ENCODE measurements around the gene CD7.
"Not testable (repeated sequence)": the region's sequence is repeated elsewhere in the genome, so short reads cannot be mapped to it uniquely, and the experiment has no call there.

CD7 gene

GRCh38 chr17:82317394-82318168, at the start of gene CD7:
CD7 (minus strand) TSS chr17:82317608; CDS start chr17:82317495, 113 bp downstream.
- DNase-seq (ENCODE audit: low spot score) = no peak

DNA sequence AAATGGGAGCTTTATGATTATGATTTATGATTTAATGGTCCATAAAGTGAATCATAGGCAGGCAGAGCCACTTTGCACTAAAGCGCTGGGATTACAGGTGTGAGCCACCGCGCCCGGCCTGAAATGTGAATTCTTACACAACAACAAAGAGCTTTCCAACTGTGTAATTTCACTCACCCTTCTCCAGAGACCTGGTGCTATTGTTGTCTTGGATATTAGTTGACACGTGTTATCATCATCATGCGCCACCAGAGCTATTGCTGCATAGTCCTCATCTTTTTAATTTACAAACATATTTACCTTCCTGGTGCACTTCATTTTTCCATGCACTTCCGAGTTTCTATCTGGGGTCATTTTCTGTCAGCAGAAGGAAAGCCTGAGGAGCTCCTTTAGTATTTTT, 49.3 kb upstream of the CD7 start:
- DNase-seq (ENCODE audit: low spot score) = no peak

- DNase-seq (ENCODE audit: low spot score) = no peak
Measured at GRCh38 chr17:82365606-82366295, 48.3 kb upstream of the CD7 start.

DNA sequence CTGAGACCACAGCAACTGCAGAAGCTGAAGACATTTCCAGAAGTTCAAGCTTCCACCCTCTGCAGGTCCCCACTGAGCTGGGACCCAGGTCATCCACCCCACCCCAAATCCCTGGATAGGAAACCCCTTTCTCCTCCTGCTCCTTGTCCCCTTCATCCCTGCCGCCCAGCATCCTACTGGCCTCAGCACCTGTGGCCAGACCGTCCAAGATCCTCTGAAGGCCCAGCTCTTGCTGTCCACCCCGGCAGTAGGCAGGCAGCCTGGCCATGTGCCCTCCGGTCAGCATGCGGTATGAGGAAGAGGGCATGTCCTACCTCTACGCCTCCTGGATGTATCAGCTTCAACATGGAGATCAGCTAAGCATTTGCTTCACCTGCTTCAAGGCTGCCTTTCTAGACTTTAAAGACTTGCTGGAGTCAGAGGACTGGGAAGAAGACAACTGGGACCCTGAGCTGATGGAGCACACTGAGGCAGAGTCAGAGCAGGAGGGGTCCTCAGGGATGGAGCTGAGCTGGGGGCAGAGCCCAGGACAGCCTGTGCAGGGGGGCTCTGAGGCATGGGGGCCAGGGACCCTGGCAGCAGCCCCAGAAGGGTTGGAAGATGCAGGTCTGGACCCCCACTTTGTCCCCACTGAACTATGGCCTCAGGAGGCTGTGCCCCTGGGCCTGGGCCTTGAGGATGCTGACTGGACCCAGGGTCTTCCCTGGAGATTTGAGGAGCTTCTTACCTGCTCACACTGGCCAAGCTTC, 44.7 kb upstream of the CD7 start:
- no peak for DNase-seq (ENCODE audit: low spot score)

GRCh38 chr17:82359451-82360074, 42.2 kb upstream of the CD7 start:
- not testable (repeated sequence) for DNase-seq (ENCODE audit: low spot score)

DNA sequence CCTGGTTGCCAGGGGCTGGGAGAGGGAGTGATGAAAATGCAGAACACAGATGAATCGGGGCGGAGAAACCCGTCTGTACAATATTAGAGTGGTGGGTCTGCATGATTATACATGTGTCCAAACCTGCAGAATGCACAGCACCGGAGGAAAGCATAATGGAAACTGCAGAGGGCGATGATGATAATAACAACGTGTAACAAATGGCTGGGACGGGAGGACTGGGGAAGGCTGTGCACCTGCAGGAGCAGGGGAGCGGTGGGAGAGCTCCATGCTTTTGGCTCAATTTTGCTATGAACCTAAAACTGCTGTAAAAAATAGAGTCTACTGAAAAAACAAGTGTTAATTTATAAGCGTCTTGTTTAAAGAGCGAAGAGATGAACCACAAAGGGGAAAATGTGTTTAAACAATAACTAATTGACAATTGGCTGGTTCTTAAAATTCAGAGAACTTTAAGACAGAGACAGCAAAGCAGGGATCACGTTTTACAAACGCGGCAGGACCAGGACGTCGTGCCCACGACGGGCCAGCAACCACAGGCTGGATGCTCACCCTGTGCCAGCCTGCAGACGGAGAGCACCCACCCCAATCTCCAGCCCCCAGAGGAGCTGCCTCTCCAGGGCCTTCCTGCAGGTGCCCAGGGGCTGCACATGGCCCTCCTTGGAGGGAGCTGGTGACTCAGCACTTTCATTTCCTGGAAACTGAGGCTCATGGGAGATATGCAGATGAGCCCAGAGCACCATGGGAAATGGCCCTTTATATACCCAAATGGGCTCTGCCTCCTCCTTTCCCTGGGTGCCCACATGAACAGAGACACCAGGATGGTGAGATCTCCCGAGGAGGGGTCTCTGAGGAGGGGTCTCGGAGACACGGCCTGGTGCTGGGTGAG, 41.3 kb upstream of the CD7 start, which contains the start of gene TEX19:
Gene TEX19, plus strand, starts transcription at position 783 of the 886 bp plus-strand sequence. CDS start 2,904 bp downstream, outside the sequence.
- DNase-seq (ENCODE audit: low spot score) = no peak

GRCh38 chr17:82357394-82357793, 40.0 kb upstream of the CD7 start:
- no peak for DNase-seq (ENCODE audit: low spot score)

GRCh38 chr17:82356845-82357355, 39.5 kb upstream of the CD7 start:
- DNase-seq (ENCODE audit: low spot score) = no peak

DNA sequence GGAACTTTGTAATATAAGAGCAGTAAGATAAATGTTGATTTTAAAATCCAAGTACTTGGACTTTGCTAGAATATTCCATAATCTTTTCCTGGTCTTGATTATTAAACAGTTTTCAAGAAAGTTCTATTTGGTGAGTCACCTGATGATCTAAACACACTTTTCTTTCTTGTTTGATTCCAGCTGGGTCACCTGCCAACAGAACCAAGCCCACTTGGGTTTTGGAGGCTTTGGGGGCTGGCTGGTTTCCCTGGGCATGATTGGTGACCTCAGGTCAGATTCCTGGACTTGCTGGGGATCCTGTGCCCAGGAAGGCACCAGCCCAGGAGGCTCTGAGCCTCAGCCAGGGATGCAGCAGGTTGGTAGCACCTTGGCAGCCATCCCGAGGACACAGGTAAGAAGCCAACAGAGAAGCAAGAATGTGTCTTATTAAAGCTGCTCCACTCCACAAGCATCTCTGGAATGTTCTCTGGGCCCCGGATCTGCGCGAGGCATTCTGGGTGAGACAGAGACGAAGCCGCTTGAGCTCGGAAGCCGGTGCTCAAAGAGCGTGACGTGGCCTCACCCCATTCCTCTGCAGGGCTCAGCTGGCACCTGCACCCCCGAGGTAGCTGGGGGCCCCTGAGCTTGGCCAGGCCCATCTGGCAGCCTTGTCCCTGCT, 38.5 kb upstream of the CD7 start:
- no peak for DNase-seq (ENCODE audit: low spot score)

- no peak for DNase-seq (ENCODE audit: low spot score)
Measured at GRCh38 chr17:82354804-82355308, 37.4 kb upstream of the CD7 start.

GRCh38 chr17:82353484-82353883, 36.1 kb upstream of the CD7 start:
- no peak for DNase-seq (ENCODE audit: low spot score)

- DNase-seq (ENCODE audit: low spot score) = peak; percentile 90
Measured at GRCh38 chr17:82351713-82352488, 34.5 kb upstream of the CD7 start.

- DNase-seq (ENCODE audit: low spot score) = no peak
Measured at GRCh38 chr17:82351254-82351712, 33.9 kb upstream of the CD7 start.

GRCh38 chr17:82350182-82351030, 33.0 kb upstream of the CD7 start:
- no peak for DNase-seq (ENCODE audit: low spot score)

- DNase-seq (ENCODE audit: low spot score) = no peak
Measured at GRCh38 chr17:82349287-82349701, 31.9 kb upstream of the CD7 start.

DNA sequence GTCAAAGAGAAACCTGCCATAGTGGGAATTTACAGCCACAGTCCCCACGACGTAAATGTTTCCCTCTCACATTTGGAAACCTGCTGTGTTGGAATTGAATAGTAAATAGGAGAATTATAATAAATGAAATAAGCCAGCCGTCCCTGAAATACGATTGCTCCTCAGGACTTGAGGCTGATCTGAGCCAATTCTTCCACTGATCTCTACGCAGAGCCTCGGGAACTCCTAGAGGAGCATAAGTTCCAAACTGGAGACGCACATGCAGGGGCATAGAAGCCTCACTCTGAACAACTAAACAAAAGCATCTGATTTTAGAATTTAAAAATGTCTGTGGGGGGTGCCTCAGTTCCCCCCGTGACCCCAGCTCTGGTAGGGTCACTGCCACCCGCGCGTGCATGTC, 31.5 kb upstream of the CD7 start:
- no peak for DNase-seq (ENCODE audit: low spot score)

DNA sequence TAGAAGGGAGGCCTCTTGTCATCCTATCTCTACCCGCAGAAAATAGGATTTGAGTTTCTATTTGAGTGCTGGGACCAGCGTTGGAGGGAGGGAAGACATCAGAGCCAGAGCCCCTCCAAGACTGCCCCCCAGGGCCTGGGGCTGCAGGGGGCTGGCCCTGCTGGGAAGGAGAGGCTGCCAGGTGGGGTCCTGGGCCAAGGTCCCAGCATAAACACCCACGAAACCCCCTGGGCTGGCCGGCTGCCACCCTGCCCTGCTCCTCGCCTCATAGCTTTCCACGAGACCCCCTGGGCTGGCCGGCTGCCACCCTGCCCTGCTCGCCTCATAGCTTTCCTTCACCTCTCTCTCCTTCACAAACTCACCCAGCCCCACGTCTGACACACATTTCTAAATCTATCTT, 31.0 kb upstream of the CD7 start:
- DNase-seq (ENCODE audit: low spot score) = no peak

DNA sequence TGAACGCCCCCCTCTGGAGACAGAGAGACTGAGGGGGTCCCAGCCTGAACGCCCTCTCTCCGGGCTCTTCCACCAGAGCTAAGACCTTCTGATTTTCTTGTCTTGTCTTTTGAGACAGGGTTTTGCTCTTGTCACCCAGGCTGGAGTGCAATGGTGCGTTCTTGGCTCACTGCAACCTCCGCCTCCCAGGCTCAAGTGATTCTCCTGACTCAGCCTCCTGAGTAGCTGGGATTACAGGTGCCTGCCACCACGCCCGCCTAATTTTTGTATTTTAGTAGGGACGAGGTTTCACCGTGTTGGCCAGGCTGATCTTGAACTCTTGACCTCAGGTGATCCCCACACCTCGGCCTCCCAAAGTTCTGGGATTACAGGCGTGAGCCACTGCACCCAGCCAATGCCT, 30.6 kb upstream of the CD7 start:
- not testable (repeated sequence) for DNase-seq (ENCODE audit: low spot score)
